K562 (cell line): Measurements from ENCODE around the gene IFFO2. TPM values are rescaled to one million over a fixed set of nuclear protein-coding genes. Genes with fewer than 3 reads are reported as not detected.

Experiments
- ATAC-seq: fragments of 200-7000 bp; cut with Tn5 transposase; 3 replicates; pipeline ENCODE4 v1.9.1; 2020; ENCODE audit warnings: moderate library complexity
- BruUV-seq: library from RNA; stranded (reverse); fragments of 400-500 nt; replicated peaks from 2 replicates; lab custom pipeline; 2021; lab: Mats Ljungman, UMichigan
- CTCF ChIA-PET: fragments of 300-600 bp; formaldehyde crosslinking; extraction: SDS; loops from one replicate; lab custom pipeline; 2021; ENCODE audit warnings: low intra/inter-chr PET ratio; lab: Yijun Ruan, JAX
- POLR2A ChIA-PET: fragments of 300-600, 350-650 bp; sonication (Branson Sonifier 250); formaldehyde crosslinking; extraction: SDS; loops from one replicate; lab custom pipeline; 2021; ENCODE audit warnings: antibody characterized with exemption, inconsistent platforms; lab: Yijun Ruan, JAX
- DNase-seq, 4 experiments: peaks; one replicate each; pipeline versions ENCODE4 v3.0.0 to v3.0.0-alpha.2; 2011 to 2018; ENCODE audit warnings: low spot score in 3 of 4, mixed read lengths in 3 of 4; ENCODE audit errors: extremely low read depth in 1 of 4
- FAIRE-seq: peaks from 2 replicates; lab custom pipeline; 2011; peaks lifted over from hg19 to GRCh38; lab: Jason Lieb, UNC
- H2AFZ ChIP-seq: 2 replicates; pipeline ENCODE4 v1.6.0; 2011; ENCODE audit warnings: low read depth, low read length, control low read depth, inconsistent platforms
- H3K27ac ChIP-seq: fragments of 200-600 bp; 3 replicates; pipeline ENCODE4 v1.8.0; 2011; ENCODE audit warnings: low read depth, mild to moderate bottlenecking, control low read depth, inconsistent platforms, low read length, moderate library complexity, mixed read lengths; ENCODE audit errors: extremely low read depth
- H3K27me3 ChIP-seq, 2 experiments: fragments of 300-600 bp in 1 of 2; 2 replicates in 1 of 2; 3 replicates in 1 of 2; pipeline versions ENCODE4 v1.6.0 to v1.8.0; 2011; ENCODE audit warnings: inconsistent platforms in 2 of 2, low read length in 2 of 2, mild to moderate bottlenecking in 1 of 2, mixed read lengths in 1 of 2, moderate library complexity in 1 of 2; ENCODE audit not compliant: control insufficient read depth in 2 of 2, insufficient read depth in 2 of 2
- H3K36me3 ChIP-seq: fragments of 300-600 bp; 3 replicates; pipeline ENCODE4 v1.8.0; 2011; ENCODE audit warnings: mild to moderate bottlenecking, low read length, inconsistent platforms; ENCODE audit not compliant: control insufficient read depth, insufficient read depth
- H3K4me1 ChIP-seq, 2 experiments: fragments of 200-600 bp in 1 of 2; replicated peaks in 1 of 2; 2 replicates in 1 of 2; 3 replicates in 1 of 2; pipeline versions ENCODE4 v1.5.1 to v1.8.0; 2011; ENCODE audit warnings: inconsistent platforms in 2 of 2, low read length in 2 of 2, mild to moderate bottlenecking in 1 of 2, mixed read lengths in 1 of 2, moderate library complexity in 1 of 2; ENCODE audit not compliant: control insufficient read depth in 2 of 2, insufficient read depth in 2 of 2
- H3K4me2 ChIP-seq: 2 replicates; pipeline ENCODE4 v1.6.1; 2011; ENCODE audit warnings: low read length, control low read depth, inconsistent platforms, mixed read lengths; ENCODE audit not compliant: insufficient read depth
- H3K4me3 ChIP-seq: fragments of 200-600 bp; sonication (generic), shearing (Covaris generic); 2 replicates; pipeline ENCODE4 v1.5.1; 2016; ENCODE audit warnings: control low read depth, inconsistent platforms
- H3K79me2 ChIP-seq: fragments of 200-600 bp; 3 replicates; pipeline ENCODE4 v1.8.0; 2011; ENCODE audit warnings: low read length, inconsistent platforms; ENCODE audit not compliant: control insufficient read depth, insufficient read depth
- H3K9ac ChIP-seq, 2 experiments: 2 replicates each; pipeline versions ENCODE4 v1.6.0 to v1.6.1; 2011; ENCODE audit warnings: low read depth in 2 of 2, low read length in 2 of 2, control low read depth in 1 of 2, inconsistent platforms in 1 of 2, mild to moderate bottlenecking in 1 of 2, mixed read lengths in 1 of 2; ENCODE audit not compliant: insufficient read depth in 1 of 2
- H3K9me1 ChIP-seq: one replicate; pipeline ENCODE4 v1.6.0; 2011; ENCODE audit warnings: inconsistent platforms, mild to moderate bottlenecking, low read length, moderate library complexity; ENCODE audit not compliant: control insufficient read depth, insufficient read depth
- H3K9me3 ChIP-seq: replicated peaks from 2 replicates; pipeline ENCODE4 v1.5.1; 2011; ENCODE audit warnings: low read depth, low read length, inconsistent platforms; ENCODE audit not compliant: control insufficient read depth, insufficient read depth
- H4K20me1 ChIP-seq: replicated peaks from 2 replicates; pipeline ENCODE4 v1.6.1; 2011; ENCODE audit warnings: low read length, inconsistent platforms, mixed read lengths; ENCODE audit not compliant: control insufficient read depth, insufficient read depth
- GTF3C2 ChIP-seq: IDR thresholded peaks from 3 replicates; pipeline ENCODE4 v1.6.1; 2011; ENCODE audit warnings: borderline replicate concordance, mild to moderate bottlenecking, moderate library complexity; ENCODE audit not compliant: insufficient read length; ENCODE audit errors: extremely low read depth
- ID3 ChIP-seq, 2 experiments: fragments of 250-450 bp in 1 of 2; fragments of 450-650 bp in 1 of 2; sonication (Bioruptor Pico) in 1 of 2; IDR thresholded peaks; 2 replicates each; pipeline versions ENCODE4 v1.6.1 to v1.8.0; 2016 to 2021; ENCODE audit warnings: mild to moderate bottlenecking in 2 of 2, moderate library complexity in 2 of 2, missing compliant biosample characterization in 1 of 2, missing genetic modification characterization in 1 of 2
- MGA ChIP-seq: fragments of 450-650 bp; IDR thresholded peaks from 2 replicates; pipeline ENCODE4 v1.6.1; 2016; ENCODE audit warnings: mild to moderate bottlenecking, moderate library complexity
- OTX1 ChIP-seq: fragments of 450-650 bp; formaldehyde crosslinking; IDR thresholded peaks from 2 replicates; pipeline ENCODE4 v1.4.0; 2022; ENCODE audit warnings: mild to moderate bottlenecking
- PPARD ChIP-seq: fragments of 250-450 bp; sonication (Bioruptor Pico); IDR thresholded peaks from 2 replicates; pipeline ENCODE4 v1.8.0; 2022; ENCODE audit warnings: inconsistent platforms, mild to moderate bottlenecking, moderate library complexity
- WGBS: fragments of 100-300 bp; shearing (Covaris generic); methylation state at CpG from one replicate; pipeline ENCODE4 v1.1.6; 2016; ENCODE audit warnings: low coverage, mixed read lengths; ENCODE audit not compliant: insufficient coverage; ENCODE audit errors: missing lambda C conversion rate; 5-methylcytosine and 5-hydroxymethylcytosine counted together
- in situ Hi-C: fragments of 300-500 bp; cut with MboI; formaldehyde crosslinking; loops from 4 replicates; pipeline ENCODE4 v1.15.0; 2018; ENCODE audit warnings: inconsistent platforms, mixed read lengths
- intact Hi-C: fragments of 100-400 bp; cut with micrococcal nuclease; formaldehyde crosslinking; loops from 2 replicates; pipeline ENCODE4 v1.14.2; 2022
- polyA plus RNA-seq, 8 experiments: library from polyadenylated mRNA; depleted of rRNA in 4 of 8; stranded (reverse) in 5 of 8; unstranded in 3 of 8; fragments of >200 nt; fragmentation: Nextera tagmentation in 2 of 8; fragmentation: Illumina TruSeq in 1 of 8; extraction: Ambion mirVana in 2 of 8; extraction: Trizol in 1 of 8; gene quantifications; 2 replicates each; pipeline versions ENCODE4 v1.2.1 to v1.2.3, GENCODE V29; 2011 to 2014; ENCODE audit warnings: inconsistent platforms in 1 of 8, missing spikeins in 1 of 8
- total RNA-seq, 7 experiments: library from RNA; depleted of rRNA in 6 of 7; stranded (reverse); fragments of >200 nt in 6 of 7; fragmentation: Illumina TruSeq in 2 of 7; extraction: Trizol in 2 of 7; gene quantifications; 2 replicates each; pipeline versions ENCODE4 v1.2.1 to v1.2.3, GENCODE V29; 2011 to 2021; ENCODE audit warnings: low replicate concordance in 1 of 7

Gene IFFO2
- total and polyA plus RNA-seq, 9 of the 15 experiments (the other 6 are each of a cell fraction or from before 2014, with no cell fraction given), result 0.15 to 1.0 (median 0.44) TPM; not detected in 2

- DNase-seq (no peak), ATAC-seq (no peak; the same call in 2 of the 3 replicates), FAIRE-seq (no peak)
- Histone ChIP-seq H3K9me1 (no peaks in the 10 kb centered on the region), H3K27ac (no peak overlapping the region), H3K9ac (peak overlapping the region in 1 of 2 experiments; percentile 43; a peak in 1 of 4 replicates), H3K79me2 (no peaks in the 10 kb centered on the region), H3K9me3 (no peaks in the 10 kb centered on the region), H3K4me2 (no peak overlapping the region), H3K36me3 (no peaks in the 10 kb centered on the region), H3K27me3 (peaks cover 27 to 82% of the 10 kb centered on the region in 2 experiments), H3K4me3 (no peak overlapping the region), H4K20me1 (peaks cover 15% of the 10 kb centered on the region; the same call in 1 of the 2 replicates), H2AFZ (no peak overlapping the region), H3K4me1 (peaks cover 19 to 20% of the 10 kb centered on the region in 2 experiments; a peak in 4 of 5 replicates)
- POLR2A ChIA-PET, result interaction anchor here (0.6 kb wide), 2 partner anchors 51 to 482 kb away, joined by 3 read pairs; no protein-coding TSS in a partner anchor
- intact Hi-C loops (no loop called here), in situ Hi-C loops (no loop called here)
- CTCF ChIA-PET, result no interaction called here
- BruUV-seq, result no TSS peak
- 1% methylated on average over 10 of the region's 12 CpGs for whole genome bisulfite sequencing
- no peak for TF ChIP-seq MGA
- no peak for TF ChIP-seq OTX1 (CRISPR knock-in tag)
- TF ChIP-seq ID3 (CRISPR knock-in tag; IDR thresholded peaks at IDR 0.05), result no peak
- no peak for TF ChIP-seq ID3 (tag; IDR thresholded peaks at IDR 0.05)
- no peak for TF ChIP-seq GTF3C2
- TF ChIP-seq PPARD (CRISPR knock-in tag), result no peak
These were observed 28.7 kb downstream of the IFFO2 start for GRCh38 chr1:18927654-18928272.
